Psoas muscle (tissue), 8 donors: ENCODE measurements around the gene TAF4. TPM values are rescaled to one million over a fixed set of nuclear protein-coding genes. Genes with fewer than 3 reads are reported as not detected.
A peak's percentile ranks its signal among the peaks of the same experiment; 100 is the strongest.

Source experiments
- ATAC-seq, 4 donors: fragments of 200-7000 bp; cut with Tn5 transposase; one replicate each; pipeline ENCODE4 v1.9.1; 2020; ENCODE audit warnings: moderate library complexity in 3 of 4, mild to moderate bottlenecking in 2 of 4
- DNase-seq, 2 donors: peaks; one replicate each; pipeline ENCODE4 v3.0.0-alpha.2; 2020
- H3K27ac ChIP-seq: fragments of 200-600 bp; one replicate; pipeline ENCODE4 v1.8.0; 2022
- H3K27me3 ChIP-seq, 3 donors: fragments of 200-600 bp in 1 of 3; one replicate each; pipeline versions ENCODE4 v1.6.1 to v1.8.0; 2013 to 2022; ENCODE audit warnings: low read length in 2 of 3, mild to moderate bottlenecking in 2 of 3, moderate library complexity in 1 of 3; ENCODE audit not compliant: insufficient read depth in 3 of 3
- H3K36me3 ChIP-seq, 2 donors: fragments of 200-600 bp in 1 of 2; one replicate each; pipeline versions ENCODE4 v1.6.1 to v1.8.0; 2013 to 2022; ENCODE audit warnings: low read depth in 1 of 2, mild to moderate bottlenecking in 1 of 2, moderate library complexity in 1 of 2; ENCODE audit not compliant: insufficient read depth in 1 of 2
- H3K4me1 ChIP-seq: fragments of 200-600 bp; one replicate; pipeline ENCODE4 v1.8.0; 2022
- H3K4me3 ChIP-seq: fragments of 200-600 bp; one replicate; pipeline ENCODE4 v1.8.0; 2022; ENCODE audit warnings: mild to moderate bottlenecking
- H3K9me3 ChIP-seq: fragments of 200-600 bp; one replicate; pipeline ENCODE4 v1.8.0; 2022
- WGBS, 3 donors: extraction: QIAGEN DNeasy Blood & Tissue Kit; methylation state at CpG; one replicate each; pipeline versions ENCODE4 v1.1.6 to v1.1.7; 2013; 5-methylcytosine and 5-hydroxymethylcytosine counted together
- intact Hi-C, 2 donors: fragments of 100-400 bp; cut with DNase I; formaldehyde crosslinking; loops; one replicate each; pipeline versions ENCODE4 v1.11.0 to v1.14.2; 2022
- polyA plus RNA-seq, 3 donors: library from polyadenylated mRNA; stranded (reverse); fragments of 200-250 nt; gene quantifications; one replicate each; pipeline ENCODE4 v1.2.3, GENCODE V29; 2013
- total RNA-seq, 4 donors: library from RNA; stranded (reverse); fragmentation: NEBNext Ultra II Directional in 2 of 4; extraction: Animal tissue kit (Norgen Biotek cat#: 25700) in 2 of 4; gene quantifications; one replicate each; pipeline versions ENCODE4 v1.2.1 to v1.2.4, GENCODE V29; 2021 to 2023
- TF ChIP-seq, protein P1 (sequence below): fragments of 200-600 bp; IDR thresholded peaks from one replicate; pipeline ENCODE4 v1.8.0; 2022; ENCODE audit warnings: antibody characterized with exemption
- donor health status: healthy with polysubstance abuse.
- donor health status: DM: no; HTN: no; CAD: no; lungs with moderate emphysema.
- donor health status: Bipolar disorder and iron deficiency.
- donor health status: healthy.
- donor health status: DM: yes; HTN: yes; CAD: no.
- donor health status: DM: no; HTN: no; CAD: no.
- donor health status: DM: no; HTN: no; CAD: no.
- donor health status: DM: yes; HTN: yes; CAD: no.

The TAF4 gene
- total and polyA plus RNA-seq, 7 donors, result 2.8 to 17.7 (median 10.7) TPM

GRCh38 chr20:62049342-62050165 lies 16.1 kb downstream of the TAF4 start:
- TF ChIP-seq, protein P1, sequence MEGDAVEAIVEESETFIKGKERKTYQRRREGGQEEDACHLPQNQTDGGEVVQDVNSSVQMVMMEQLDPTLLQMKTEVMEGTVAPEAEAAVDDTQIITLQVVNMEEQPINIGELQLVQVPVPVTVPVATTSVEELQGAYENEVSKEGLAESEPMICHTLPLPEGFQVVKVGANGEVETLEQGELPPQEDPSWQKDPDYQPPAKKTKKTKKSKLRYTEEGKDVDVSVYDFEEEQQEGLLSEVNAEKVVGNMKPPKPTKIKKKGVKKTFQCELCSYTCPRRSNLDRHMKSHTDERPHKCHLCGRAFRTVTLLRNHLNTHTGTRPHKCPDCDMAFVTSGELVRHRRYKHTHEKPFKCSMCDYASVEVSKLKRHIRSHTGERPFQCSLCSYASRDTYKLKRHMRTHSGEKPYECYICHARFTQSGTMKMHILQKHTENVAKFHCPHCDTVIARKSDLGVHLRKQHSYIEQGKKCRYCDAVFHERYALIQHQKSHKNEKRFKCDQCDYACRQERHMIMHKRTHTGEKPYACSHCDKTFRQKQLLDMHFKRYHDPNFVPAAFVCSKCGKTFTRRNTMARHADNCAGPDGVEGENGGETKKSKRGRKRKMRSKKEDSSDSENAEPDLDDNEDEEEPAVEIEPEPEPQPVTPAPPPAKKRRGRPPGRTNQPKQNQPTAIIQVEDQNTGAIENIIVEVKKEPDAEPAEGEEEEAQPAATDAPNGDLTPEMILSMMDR, result no peak
- Histone ChIP-seq H3K27me3 (no peaks in the 10 kb centered on the region), H3K9me3 (no peaks in the 10 kb centered on the region), H3K27ac (no peak overlapping the region), H3K4me3 (no peak overlapping the region), H3K4me1 (peaks cover 17% of the 10 kb centered on the region), H3K36me3 (no peaks in the 10 kb centered on the region)
- no peak for DNase-seq
- no peak for ATAC-seq
- intact Hi-C loops, result no loop called here
- WGBS, 3 donors, result 87 to 92% (median 88%) methylated on average over 21 to 22 of the region's 22 CpGs

GRCh38 chr20:62048821-62049291 lies 16.8 kb downstream of the TAF4 start:
- no peaks in the 10 kb centered on the region for H3K27me3 ChIP-seq
- H3K27ac ChIP-seq, result no peak overlapping the region
- no peak overlapping the region for H3K4me3 ChIP-seq
- H3K36me3 ChIP-seq, result no peaks in the 10 kb centered on the region
- no peaks in the 10 kb centered on the region for H3K9me3 ChIP-seq
- intact Hi-C loops, result no loop called here
- H3K4me1 ChIP-seq, result peaks cover 17% of the 10 kb centered on the region
- DNase-seq, result no peak
- TF ChIP-seq, protein P1, result no peak
- ATAC-seq, result no peak
- WGBS, 3 donors, result 87 to 93% (median 88%) methylated on average over 17 to 18 of the region's 18 CpGs

DNA sequence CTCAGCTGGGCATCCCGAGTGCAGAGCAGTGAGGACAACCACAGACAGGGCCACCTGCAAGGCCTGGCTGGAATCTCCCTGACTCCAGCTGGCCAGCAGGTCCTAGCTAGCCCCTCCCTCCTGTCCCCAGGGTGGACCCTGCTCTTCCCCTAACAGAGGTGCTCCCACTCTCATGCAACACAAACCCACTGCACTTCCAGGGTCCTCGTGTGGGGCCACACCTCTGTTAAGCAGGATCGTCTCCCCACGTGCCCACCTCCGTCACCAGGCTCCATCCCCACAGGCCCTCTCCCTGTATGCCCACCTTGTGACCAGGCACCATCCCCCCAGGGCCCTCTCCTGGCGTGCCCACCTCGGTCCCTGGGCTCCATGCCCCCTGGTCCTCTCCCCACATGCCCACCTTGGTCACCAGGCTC lies 17.3 kb downstream of the TAF4 start:
- no peaks in the 10 kb centered on the region for H3K9me3 ChIP-seq
- H3K27ac ChIP-seq, result no peak overlapping the region
- DNase-seq, result no peak
- TF ChIP-seq, protein P1, result no peak
- peaks cover 22% of the 10 kb centered on the region for H3K4me1 ChIP-seq
- H3K4me3 ChIP-seq, result no peak overlapping the region
- no peak for ATAC-seq
- WGBS, 3 donors, result 82 to 89% (median 86%) methylated on average over 7 of the region's 7 CpGs
- H3K27me3 ChIP-seq, result no peaks in the 10 kb centered on the region
- H3K36me3 ChIP-seq, result no peaks in the 10 kb centered on the region
- intact Hi-C loops, result no loop called here

GRCh38 chr20:62047666-62048345 lies 17.9 kb downstream of the TAF4 start:
- Histone ChIP-seq H3K9me3 (no peaks in the 10 kb centered on the region), H3K4me3 (no peak overlapping the region), H3K4me1 (peaks cover 25% of the 10 kb centered on the region), H3K27ac (no peak overlapping the region), H3K36me3 (no peaks in the 10 kb centered on the region), H3K27me3 (no peaks in the 10 kb centered on the region)
- DNase-seq, result no peak
- TF ChIP-seq, protein P1, result no peak
- intact Hi-C loops, result no loop called here
- 80 to 84% (median 82%) methylated on average over 24 of the region's 24 CpGs for WGBS, 3 donors
- peak in 3 of 4 donors; percentile 21 to 55 (median 48) for ATAC-seq
